COLO668 (cell line): ENCODE measurements around the gene LSM7.
A peak's percentile ranks its signal among the peaks of the same experiment; 100 is the strongest.
"Not testable (repeated sequence)": the region's sequence is repeated elsewhere in the genome, so short reads cannot be mapped to it uniquely, and the experiment has no call there.

Experiments
- DNase-seq: peaks from one replicate; lab custom pipeline; 2025; ENCODE audit not compliant: unreplicated experiment; lab: John Stamatoyannopoulos, UW

LSM7 gene

DNA sequence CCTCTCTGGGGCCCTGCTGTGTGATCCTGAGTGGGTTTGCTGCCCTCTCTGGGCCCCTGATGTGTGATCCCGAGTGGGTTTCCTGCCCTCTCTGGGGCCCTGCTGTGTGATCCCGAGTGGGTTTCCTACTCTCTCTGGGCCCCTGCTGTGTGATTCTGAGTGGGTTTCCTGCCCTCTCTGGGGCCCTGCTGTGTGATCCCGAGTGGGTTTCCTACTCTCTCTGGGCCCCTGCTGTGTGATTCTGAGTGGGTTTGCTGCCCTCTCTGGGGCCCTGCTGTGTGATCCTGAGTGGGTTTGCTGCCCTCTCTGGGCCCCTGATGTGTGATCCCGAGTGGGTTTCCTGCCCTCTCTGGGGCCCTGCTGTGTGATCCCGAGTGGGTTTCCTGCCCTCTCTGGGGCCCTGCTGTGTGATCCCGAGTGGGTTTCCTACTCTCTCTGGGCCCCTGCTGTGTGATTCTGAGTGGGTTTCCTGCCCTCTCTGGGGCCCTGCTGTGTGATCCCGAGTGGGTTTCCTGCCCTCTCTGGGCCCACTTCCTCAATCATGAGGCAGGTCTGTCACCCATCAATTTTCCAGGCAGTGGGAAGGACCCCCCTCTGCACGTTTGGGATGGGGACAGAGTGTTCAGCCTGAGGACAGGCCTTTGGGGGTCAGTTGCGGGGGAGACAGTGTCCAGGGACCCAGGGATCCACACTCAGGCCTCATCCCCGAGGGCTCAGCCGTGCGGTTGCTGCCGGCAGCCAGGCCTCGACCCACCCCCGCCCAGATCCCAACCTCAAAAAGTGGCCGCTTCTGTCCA, 46.9 kb downstream of the LSM7 start:
- not testable (repeated sequence) for DNase-seq

- DNase-seq: no peak
Measured at GRCh38 chr19:2280633-2281264, 47.6 kb downstream of the LSM7 start.

DNA sequence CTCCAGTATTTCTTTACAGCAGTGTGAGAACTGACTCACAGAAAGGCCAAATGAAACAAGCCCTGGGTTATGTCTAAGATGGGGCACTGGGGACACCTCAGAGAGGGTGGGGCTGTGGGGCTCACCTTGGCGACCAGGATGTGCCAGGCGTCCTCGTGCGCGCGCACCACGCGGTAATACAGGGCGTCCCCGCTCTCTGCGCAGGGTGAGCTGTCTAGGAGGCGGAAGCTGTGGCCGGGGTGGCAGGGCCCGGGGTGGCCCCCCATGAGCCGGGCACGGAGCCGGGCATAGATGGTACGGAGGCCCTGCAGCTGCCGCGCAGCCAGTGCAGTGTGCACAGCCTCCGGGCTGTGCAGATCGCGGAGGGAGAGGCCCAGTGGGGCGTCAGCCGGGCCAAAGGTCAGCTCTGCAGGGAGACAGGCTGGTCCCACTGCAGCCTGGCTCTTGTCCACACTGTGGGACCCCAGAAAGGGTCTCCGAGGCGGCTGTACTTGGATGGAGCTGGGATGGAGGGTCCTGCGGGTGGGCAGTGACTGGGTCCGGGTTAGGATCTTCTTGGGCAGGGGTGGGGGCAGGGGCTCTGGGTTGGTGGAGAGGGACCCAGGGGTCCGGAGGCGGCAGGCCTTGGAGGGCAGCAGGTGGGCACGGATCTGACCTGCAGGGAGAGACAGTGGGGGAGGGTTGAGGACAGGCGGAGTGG, 49.8 kb downstream of the LSM7 start:
- DNase-seq: no peak

- DNase-seq: no peak
Measured at GRCh38 chr19:2277138-2277537, 51.2 kb downstream of the LSM7 start.

GRCh38 chr19:2276429-2276986, 51.9 kb downstream of the LSM7 start:
- DNase-seq: no peak

GRCh38 chr19:2275588-2276428, 52.6 kb downstream of the LSM7 start:
- DNase-seq: no peak

GRCh38 chr19:2274931-2275535, 53.4 kb downstream of the LSM7 start:
- peak; percentile 80 for DNase-seq

DNA sequence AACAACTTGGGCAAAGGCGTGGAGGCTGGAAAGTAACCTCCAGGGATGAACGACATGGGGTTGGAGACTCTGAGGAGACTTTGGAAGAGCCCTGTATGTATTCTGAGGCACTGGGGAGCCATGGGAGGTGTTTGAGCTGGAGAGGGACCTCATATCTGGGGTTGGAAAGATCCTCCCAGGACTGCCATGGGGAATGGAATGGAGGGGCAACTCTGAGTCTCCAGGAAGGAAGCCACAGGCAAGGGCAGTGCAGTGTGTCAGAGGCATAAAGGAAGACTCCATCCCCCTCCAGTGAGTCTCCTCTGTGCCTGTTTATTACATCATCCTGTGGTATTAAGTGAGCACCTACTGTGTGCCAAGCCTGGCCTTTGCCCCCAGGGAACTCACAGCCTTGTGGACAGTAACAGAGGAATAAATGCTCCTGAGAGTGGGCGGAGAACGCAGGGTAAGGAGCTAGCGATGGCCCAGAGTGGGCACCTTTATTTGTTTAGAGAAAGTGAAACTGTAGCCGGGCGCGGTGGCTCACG, 54.1 kb downstream of the LSM7 start:
- DNase-seq: no peak

DNA sequence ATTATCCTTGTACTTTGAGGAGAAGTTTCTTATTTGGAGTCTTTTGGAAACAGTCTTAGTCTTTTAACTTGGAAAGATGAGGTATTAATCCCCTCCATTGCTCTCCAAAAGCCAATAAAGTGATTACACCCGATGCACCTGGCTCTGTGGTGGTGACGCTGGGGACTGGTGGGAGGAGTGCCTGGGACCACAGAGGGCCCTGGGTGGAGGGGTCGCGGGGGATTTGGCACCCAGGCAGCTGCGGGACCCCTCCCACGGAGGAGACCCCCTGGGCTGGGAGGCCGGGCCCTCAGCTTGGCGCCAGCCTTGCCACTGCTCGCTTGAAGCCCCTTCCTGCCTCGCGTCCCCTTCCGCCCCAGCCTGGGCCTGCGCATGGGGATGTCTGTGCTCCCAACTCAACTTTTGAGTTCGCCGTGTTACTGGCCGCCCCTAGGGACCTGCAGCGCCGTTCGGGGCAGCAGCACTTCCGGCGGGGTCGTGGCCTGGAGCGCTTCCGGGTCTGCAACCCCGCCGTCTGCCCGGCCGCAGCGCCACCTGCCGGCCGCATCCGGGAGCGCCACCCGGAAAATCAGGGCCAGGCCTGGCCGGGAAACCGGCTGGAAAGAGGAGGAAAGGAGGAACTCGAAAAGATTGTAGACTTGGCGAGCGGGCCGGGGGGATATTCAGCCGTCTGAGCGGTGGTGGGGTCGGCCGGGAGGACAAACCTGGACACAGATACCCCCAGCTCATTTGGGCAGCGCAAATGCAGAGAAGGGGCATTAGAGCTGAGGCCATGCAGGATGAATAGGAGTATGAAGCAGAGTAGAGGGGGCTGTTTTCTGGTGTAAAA, 54.8 kb downstream of the LSM7 start:
- DNase-seq: peak; percentile 88
